ENCODE data around the gene ASAP2.

The ASAP2 gene

DNA sequence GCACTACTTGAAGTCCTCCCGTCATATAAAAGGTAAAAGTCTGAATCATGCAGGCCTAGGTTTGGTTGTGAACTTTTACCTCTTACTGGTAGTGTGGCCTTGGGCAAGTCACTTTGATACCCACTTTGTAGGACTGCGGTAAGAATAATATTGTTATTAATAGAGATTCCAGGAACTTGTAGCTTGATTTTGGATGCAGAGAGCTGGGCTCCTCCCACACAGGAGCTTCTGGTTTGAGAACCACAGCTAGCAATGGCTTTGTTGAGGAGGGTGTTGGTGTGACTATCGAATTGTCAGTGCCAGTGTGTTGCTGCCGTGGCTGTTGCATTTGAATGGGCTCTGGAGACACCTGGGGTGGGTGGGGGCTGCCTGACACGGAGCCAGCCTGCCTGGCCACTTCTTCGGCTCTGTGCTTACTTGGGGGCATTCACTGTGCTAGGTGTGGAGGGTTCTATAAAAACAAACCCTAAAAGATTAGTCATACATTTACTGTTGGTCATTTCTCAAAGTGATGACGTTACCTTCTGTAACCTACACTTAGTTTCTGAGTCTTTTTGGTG, 38.5 kb downstream of the ASAP2 start:
- Histone ChIP-seq H3K4me1 (ENCODE audit: control insufficient read depth, low read depth, low read length) (no peaks in the 10 kb centered on the region), H3K18ac (ENCODE audit: low read length) (no peak overlapping the region), H3K79me2 (ENCODE audit: control insufficient read depth, insufficient read depth, low read length) (no peaks in the 10 kb centered on the region), H3K4me2 (ENCODE audit: low read length) (no peak overlapping the region), H3K36me3 (ENCODE audit: control insufficient read depth, insufficient read depth, low read length) (no peaks in the 10 kb centered on the region), H2BK5ac (ENCODE audit: low read length) (no peak overlapping the region), H3K56ac (ENCODE audit: low read length) (no peak overlapping the region), H3K27me3 (ENCODE audit: insufficient read depth, low read length, poor library complexity) (no peaks in the 10 kb centered on the region), H3K23ac (ENCODE audit: low read length) (no peak overlapping the region), H3K4me3 (ENCODE audit: low read length) (no peak overlapping the region), H2AK5ac (ENCODE audit: low read length) (no peak overlapping the region), H3K27ac (ENCODE audit: low read depth, low read length) (no peak overlapping the region), H2BK15ac (replicated peaks; ENCODE audit: low read depth) (no peak overlapping the region), H4K5ac (ENCODE audit: low read length) (no peak overlapping the region), H3K79me1 (ENCODE audit: low read length) (peaks cover 3% of the 10 kb centered on the region), H3K4ac (ENCODE audit: low read depth, low read length) (no peak overlapping the region), H3K9ac (ENCODE audit: low read length) (peak overlapping the region; percentile 19), H4K8ac (ENCODE audit: low read depth, low read length) (no peak overlapping the region), H2BK120ac (ENCODE audit: low read depth, low read length) (no peak overlapping the region)
- no CpG with 5 or more reads among the region's 7 CpGs for WGBS (ENCODE audit: extremely low coverage, insufficient coverage, low lambda C conversion rate)
- DNase-seq, result no peak

DNA sequence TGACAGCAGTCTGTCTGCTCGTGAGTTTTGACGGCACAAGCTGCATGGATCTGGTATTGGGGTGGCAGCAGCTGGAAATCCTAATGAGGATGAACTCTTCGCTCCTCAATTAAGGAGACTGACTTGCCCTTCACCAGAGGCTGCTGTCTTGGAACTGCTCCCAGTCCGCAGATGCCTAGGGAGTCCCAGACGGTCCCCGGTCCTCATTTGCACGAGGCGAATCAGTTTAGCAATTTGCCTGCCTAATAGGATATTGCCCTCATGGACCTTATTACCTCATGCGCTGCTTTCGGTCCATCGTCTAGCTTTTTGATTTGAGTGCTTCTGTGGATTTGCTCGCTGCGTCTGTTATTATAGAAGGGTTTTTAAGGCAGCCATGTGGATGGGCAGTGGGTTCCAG, 40.6 kb downstream of the ASAP2 start:
- no peak for DNase-seq
- no peak overlapping the region for H3K56ac ChIP-seq (ENCODE audit: low read length)
- H3K9ac ChIP-seq (ENCODE audit: low read length), result no peak overlapping the region
- no peaks in the 10 kb centered on the region for H3K79me2 ChIP-seq (ENCODE audit: control insufficient read depth, insufficient read depth, low read length)
- no peak overlapping the region for H3K4me3 ChIP-seq (ENCODE audit: low read length)
- H3K79me1 ChIP-seq (ENCODE audit: low read length), result peaks cover 2% of the 10 kb centered on the region
- no peak overlapping the region for H2BK120ac ChIP-seq (ENCODE audit: low read depth, low read length)
- no peak overlapping the region for H3K4ac ChIP-seq (ENCODE audit: low read depth, low read length)
- H4K5ac ChIP-seq (ENCODE audit: low read length), result no peak overlapping the region
- no peaks in the 10 kb centered on the region for H3K4me1 ChIP-seq (ENCODE audit: control insufficient read depth, low read depth, low read length)
- H2BK15ac ChIP-seq (replicated peaks; ENCODE audit: low read depth), result no peak overlapping the region
- H2AK5ac ChIP-seq (ENCODE audit: low read length), result no peak overlapping the region
- H3K27ac ChIP-seq (ENCODE audit: low read depth, low read length), result no peak overlapping the region
- H3K18ac ChIP-seq (ENCODE audit: low read length), result no peak overlapping the region
- H3K23ac ChIP-seq (ENCODE audit: low read length), result no peak overlapping the region
- no peak overlapping the region for H3K4me2 ChIP-seq (ENCODE audit: low read length)
- H3K36me3 ChIP-seq (ENCODE audit: control insufficient read depth, insufficient read depth, low read length), result no peaks in the 10 kb centered on the region
- H2BK5ac ChIP-seq (ENCODE audit: low read length), result no peak overlapping the region
- WGBS (ENCODE audit: extremely low coverage, insufficient coverage, low lambda C conversion rate), result no CpG with 5 or more reads among the region's 13 CpGs
- no peaks in the 10 kb centered on the region for H3K27me3 ChIP-seq (ENCODE audit: insufficient read depth, low read length, poor library complexity)
- H4K8ac ChIP-seq (ENCODE audit: low read depth, low read length), result no peak overlapping the region

- Histone ChIP-seq H3K79me1 (ENCODE audit: low read length) (peaks cover 1% of the 10 kb centered on the region), H3K27me3 (ENCODE audit: insufficient read depth, low read length, poor library complexity) (no peaks in the 10 kb centered on the region), H4K8ac (ENCODE audit: low read depth, low read length) (no peak overlapping the region), H3K4me3 (ENCODE audit: low read length) (no peak overlapping the region), H3K56ac (ENCODE audit: low read length) (no peak overlapping the region), H3K27ac (ENCODE audit: low read depth, low read length) (no peak overlapping the region), H2BK5ac (ENCODE audit: low read length) (no peak overlapping the region), H3K18ac (ENCODE audit: low read length) (no peak overlapping the region), H3K79me2 (ENCODE audit: control insufficient read depth, insufficient read depth, low read length) (no peaks in the 10 kb centered on the region), H3K4me2 (ENCODE audit: low read length) (no peak overlapping the region), H3K23ac (ENCODE audit: low read length) (no peak overlapping the region), H3K9ac (ENCODE audit: low read length) (no peak overlapping the region), H4K5ac (ENCODE audit: low read length) (no peak overlapping the region), H2BK120ac (ENCODE audit: low read depth, low read length) (no peak overlapping the region), H3K4me1 (ENCODE audit: control insufficient read depth, low read depth, low read length) (no peaks in the 10 kb centered on the region), H3K4ac (ENCODE audit: low read depth, low read length) (no peak overlapping the region), H3K36me3 (ENCODE audit: control insufficient read depth, insufficient read depth, low read length) (no peaks in the 10 kb centered on the region), H2BK15ac (replicated peaks; ENCODE audit: low read depth) (no peak overlapping the region), H2AK5ac (ENCODE audit: low read length) (no peak overlapping the region)
- DNase-seq, result no peak
- no CpG with 5 or more reads among the region's 6 CpGs for WGBS (ENCODE audit: extremely low coverage, insufficient coverage, low lambda C conversion rate)
Measured at GRCh38 chr2:9247786-9248185, 41.2 kb downstream of the ASAP2 start.

DNA sequence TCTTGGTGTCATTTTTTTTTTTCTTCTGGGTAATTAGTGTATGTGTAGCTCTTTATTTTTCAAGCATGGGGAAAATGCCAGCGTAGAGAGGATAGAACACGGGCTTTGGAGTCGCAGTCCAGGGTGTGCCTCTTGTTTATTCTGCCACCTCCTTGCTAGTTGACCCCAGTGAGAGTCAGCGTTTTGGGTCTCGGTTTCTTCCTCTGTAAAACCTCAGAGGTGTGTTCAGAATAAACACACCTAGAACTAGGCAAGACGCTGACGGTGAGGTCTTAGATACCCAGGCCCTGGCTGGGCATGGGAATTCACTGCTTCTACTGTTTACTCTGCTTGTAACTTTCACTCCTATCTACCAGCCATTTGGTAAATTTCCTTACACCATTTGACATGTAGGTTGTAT, 41.8 kb downstream of the ASAP2 start:
- no peak overlapping the region for H2BK120ac ChIP-seq (ENCODE audit: low read depth, low read length)
- no peak overlapping the region for H3K23ac ChIP-seq (ENCODE audit: low read length)
- no peak overlapping the region for H3K4me2 ChIP-seq (ENCODE audit: low read length)
- WGBS (ENCODE audit: extremely low coverage, insufficient coverage, low lambda C conversion rate), result no CpG with 5 or more reads among the region's 7 CpGs
- no peak overlapping the region for H2BK15ac ChIP-seq (replicated peaks; ENCODE audit: low read depth)
- no peak overlapping the region for H4K5ac ChIP-seq (ENCODE audit: low read length)
- H2BK5ac ChIP-seq (ENCODE audit: low read length), result no peak overlapping the region
- peaks cover 1% of the 10 kb centered on the region for H3K79me1 ChIP-seq (ENCODE audit: low read length)
- H3K18ac ChIP-seq (ENCODE audit: low read length), result no peak overlapping the region
- no peak overlapping the region for H3K56ac ChIP-seq (ENCODE audit: low read length)
- H3K4me3 ChIP-seq (ENCODE audit: low read length), result no peak overlapping the region
- H3K36me3 ChIP-seq (ENCODE audit: control insufficient read depth, insufficient read depth, low read length), result no peaks in the 10 kb centered on the region
- H3K4ac ChIP-seq (ENCODE audit: low read depth, low read length), result no peak overlapping the region
- no peak for DNase-seq
- H3K4me1 ChIP-seq (ENCODE audit: control insufficient read depth, low read depth, low read length), result no peaks in the 10 kb centered on the region
- H3K27ac ChIP-seq (ENCODE audit: low read depth, low read length), result no peak overlapping the region
- no peak overlapping the region for H2AK5ac ChIP-seq (ENCODE audit: low read length)
- H4K8ac ChIP-seq (ENCODE audit: low read depth, low read length), result no peak overlapping the region
- H3K9ac ChIP-seq (ENCODE audit: low read length), result no peak overlapping the region
- H3K79me2 ChIP-seq (ENCODE audit: control insufficient read depth, insufficient read depth, low read length), result no peaks in the 10 kb centered on the region
- H3K27me3 ChIP-seq (ENCODE audit: insufficient read depth, low read length, poor library complexity), result no peaks in the 10 kb centered on the region

DNA sequence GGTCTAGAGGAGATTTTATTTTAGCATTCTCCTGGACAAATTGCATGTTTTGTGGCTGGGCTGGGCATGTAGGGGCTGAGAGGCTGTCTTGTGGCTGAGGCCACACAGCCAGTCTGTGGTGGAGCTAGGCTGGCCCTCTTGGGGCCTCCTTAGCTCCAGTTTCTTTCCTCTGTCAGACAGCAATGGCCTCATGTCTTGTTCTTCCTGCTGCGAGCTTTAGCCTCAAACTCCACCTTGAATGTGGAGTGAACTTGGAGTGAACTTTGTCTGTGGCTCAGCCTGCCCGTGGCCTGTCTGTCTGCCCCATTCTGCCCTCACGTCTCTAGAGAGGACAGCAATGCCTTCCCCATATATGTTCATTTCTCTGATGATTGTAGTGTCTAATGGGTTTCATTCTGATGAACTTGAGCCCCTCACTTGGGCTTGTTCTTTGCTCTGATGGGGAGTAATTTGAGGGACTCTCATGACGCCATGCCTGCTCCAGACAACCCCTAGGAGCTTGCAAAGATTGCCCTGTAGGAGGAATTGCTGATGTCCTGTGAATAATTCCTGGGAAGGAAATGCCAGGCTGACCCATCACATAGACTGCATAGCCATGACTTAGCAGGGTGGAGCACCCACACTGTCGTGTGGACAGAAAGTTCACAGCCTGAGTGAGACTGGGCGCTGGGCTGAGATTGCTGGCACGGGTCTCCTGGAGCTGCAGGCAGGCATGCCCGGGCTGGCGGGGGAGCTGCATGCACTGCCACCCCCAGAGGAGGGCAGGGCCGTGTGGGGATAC, 42.6 kb downstream of the ASAP2 start:
- no peak overlapping the region for H2BK15ac ChIP-seq (replicated peaks; ENCODE audit: low read depth)
- H4K5ac ChIP-seq (ENCODE audit: low read length), result no peak overlapping the region
- no CpG with 5 or more reads among the region's 10 CpGs for WGBS (ENCODE audit: extremely low coverage, insufficient coverage, low lambda C conversion rate)
- H3K27me3 ChIP-seq (ENCODE audit: insufficient read depth, low read length, poor library complexity), result no peaks in the 10 kb centered on the region
- H3K4me2 ChIP-seq (ENCODE audit: low read length), result no peak overlapping the region
- DNase-seq, result no peak
- no peak overlapping the region for H3K56ac ChIP-seq (ENCODE audit: low read length)
- peaks cover 1% of the 10 kb centered on the region for H3K79me1 ChIP-seq (ENCODE audit: low read length)
- H3K4ac ChIP-seq (ENCODE audit: low read depth, low read length), result no peak overlapping the region
- H3K79me2 ChIP-seq (ENCODE audit: control insufficient read depth, insufficient read depth, low read length), result no peaks in the 10 kb centered on the region
- no peak overlapping the region for H3K18ac ChIP-seq (ENCODE audit: low read length)
- H2BK120ac ChIP-seq (ENCODE audit: low read depth, low read length), result no peak overlapping the region
- no peak overlapping the region for H3K23ac ChIP-seq (ENCODE audit: low read length)
- no peak overlapping the region for H4K8ac ChIP-seq (ENCODE audit: low read depth, low read length)
- H3K4me3 ChIP-seq (ENCODE audit: low read length), result no peak overlapping the region
- H2BK5ac ChIP-seq (ENCODE audit: low read length), result no peak overlapping the region
- no peak overlapping the region for H3K9ac ChIP-seq (ENCODE audit: low read length)
- no peak overlapping the region for H3K27ac ChIP-seq (ENCODE audit: low read depth, low read length)
- H3K4me1 ChIP-seq (ENCODE audit: control insufficient read depth, low read depth, low read length), result no peaks in the 10 kb centered on the region
- H2AK5ac ChIP-seq (ENCODE audit: low read length), result no peak overlapping the region
- H3K36me3 ChIP-seq (ENCODE audit: control insufficient read depth, insufficient read depth, low read length), result no peaks in the 10 kb centered on the region

GRCh38 chr2:9250091-9250490, 43.5 kb downstream of the ASAP2 start:
- H3K27me3 ChIP-seq (ENCODE audit: insufficient read depth, low read length, poor library complexity), result no peaks in the 10 kb centered on the region
- H3K4ac ChIP-seq (ENCODE audit: low read depth, low read length), result no peak overlapping the region
- H3K4me1 ChIP-seq (ENCODE audit: control insufficient read depth, low read depth, low read length), result no peaks in the 10 kb centered on the region
- peaks cover 1% of the 10 kb centered on the region for H3K79me1 ChIP-seq (ENCODE audit: low read length)
- no peak overlapping the region for H2AK5ac ChIP-seq (ENCODE audit: low read length)
- H3K79me2 ChIP-seq (ENCODE audit: control insufficient read depth, insufficient read depth, low read length), result no peaks in the 10 kb centered on the region
- no peak overlapping the region for H2BK120ac ChIP-seq (ENCODE audit: low read depth, low read length)
- no peak overlapping the region for H4K8ac ChIP-seq (ENCODE audit: low read depth, low read length)
- no peak for DNase-seq
- H3K27ac ChIP-seq (ENCODE audit: low read depth, low read length), result no peak overlapping the region
- no peak overlapping the region for H2BK5ac ChIP-seq (ENCODE audit: low read length)
- no peak overlapping the region for H3K4me3 ChIP-seq (ENCODE audit: low read length)
- no CpG with 5 or more reads among the region's 4 CpGs for WGBS (ENCODE audit: extremely low coverage, insufficient coverage, low lambda C conversion rate)
- H3K23ac ChIP-seq (ENCODE audit: low read length), result no peak overlapping the region
- no peak overlapping the region for H2BK15ac ChIP-seq (replicated peaks; ENCODE audit: low read depth)
- no peaks in the 10 kb centered on the region for H3K36me3 ChIP-seq (ENCODE audit: control insufficient read depth, insufficient read depth, low read length)
- H3K18ac ChIP-seq (ENCODE audit: low read length), result no peak overlapping the region
- H3K9ac ChIP-seq (ENCODE audit: low read length), result no peak overlapping the region
- no peak overlapping the region for H3K56ac ChIP-seq (ENCODE audit: low read length)
- H4K5ac ChIP-seq (ENCODE audit: low read length), result no peak overlapping the region
- no peak overlapping the region for H3K4me2 ChIP-seq (ENCODE audit: low read length)

Measured in mesendoderm (in vitro differentiated cells).